Pancreas (tissue), 10 donors: ENCODE data around the gene KIF13A. TPM values are rescaled to one million over a fixed set of nuclear protein-coding genes. Genes with fewer than 3 reads are reported as not detected.

Experiments used
- ATAC-seq, 4 donors: fragments of 200-7000 bp; cut with Tn5 transposase; one replicate each; pipeline versions ENCODE4 v1.8.0 to v1.9.1; 2020; ENCODE audit warnings: mild to moderate bottlenecking in 4 of 4, moderate library complexity in 4 of 4
- DNase-seq, 6 donors: peaks; one replicate each; pipeline ENCODE4 v3.0.0-alpha.2; 2020
- FAIRE-seq: peaks from 2 replicates; lab custom pipeline; 2012; peaks lifted over from hg19 to GRCh38; lab: Jason Lieb, UNC
- H3K27ac ChIP-seq, 4 donors: fragments of 200-600 bp; sonication (generic); 1 replicate in 3 of 4; 2 replicates in 1 of 4; pipeline versions ENCODE4 v1.5.0 to v1.8.0; 2020
- H3K27me3 ChIP-seq, 4 donors: fragments of 200-600 bp; one replicate each; pipeline ENCODE4 v1.8.0; 2021
- H3K36me3 ChIP-seq, 3 donors: fragments of 200-600 bp; sonication (generic) in 1 of 3; one replicate each; pipeline versions ENCODE4 v1.5.0 to v1.8.0; 2020 to 2021
- H3K4me1 ChIP-seq, 3 donors: fragments of 200-600 bp; one replicate each; pipeline ENCODE4 v1.8.0; 2021
- H3K4me3 ChIP-seq, 4 donors: fragments of 200-600 bp; sonication (generic) in 2 of 4; one replicate each; pipeline versions ENCODE4 v1.5.0 to v1.8.0; 2020 to 2021
- H3K9me3 ChIP-seq, 4 donors: fragments of 200-600 bp; one replicate each; pipeline ENCODE4 v1.8.0; 2021
- WGBS, 2 donors: extraction: QIAGEN DNeasy Blood & Tissue Kit; methylation state at CpG; one replicate each; pipeline ENCODE4 v1.1.7; 2013; 5-methylcytosine and 5-hydroxymethylcytosine counted together
- intact Hi-C, 3 donors: fragments of 100-400 bp; cut with DNase I; formaldehyde crosslinking; loops; one replicate each; pipeline versions ENCODE4 v1.11.1 to v1.14.2; 2022
- polyA plus RNA-seq, 2 donors: library from polyadenylated mRNA; stranded (reverse); fragments of 200-250 nt; gene quantifications; one replicate each; pipeline ENCODE4 v1.2.3, GENCODE V29; 2013
- total RNA-seq, 6 donors: library from RNA; stranded (reverse); fragmentation: NEBNext Ultra II Directional in 4 of 6; extraction: Animal tissue kit (Norgen Biotek cat#: 25700) in 4 of 6; gene quantifications; one replicate each; pipeline versions ENCODE4 v1.2.1 to v1.2.4, GENCODE V29; 2021 to 2023
- TF ChIP-seq, protein P1 (sequence below), 4 donors: fragments of 200-600 bp; sonication (generic) in 3 of 4; IDR thresholded peaks; one replicate each; pipeline versions ENCODE4 v1.5.0 to v1.8.0; 2021; ENCODE audit warnings: antibody characterized with exemption in 4 of 4
- donor health status: healthy with polysubstance abuse.
- donor health status: DM: no; HTN: no; CAD: no; lungs with moderate emphysema.
- donor health status: DM: no; HTN: no; CAD: no.
- donor health status: control.
- donor health status: control.
- donor health status: Bipolar disorder and iron deficiency.
- donor health status: DM: yes; HTN: yes; CAD: no.
- donor health status: DM: no; HTN: no; CAD: no.
- donor health status: DM: no; HTN: no; CAD: no.
- donor health status: DM: yes; HTN: yes; CAD: no.

The KIF13A gene
- total RNA-seq (10 to 100 TPM; 11.8 to 18.1 (median 12.5) TPM), polyA plus RNA-seq (10 to 100 TPM in 1 of 2 donors, 1 to 10 TPM in 1; 7.3 to 16.2 TPM)

DNA sequence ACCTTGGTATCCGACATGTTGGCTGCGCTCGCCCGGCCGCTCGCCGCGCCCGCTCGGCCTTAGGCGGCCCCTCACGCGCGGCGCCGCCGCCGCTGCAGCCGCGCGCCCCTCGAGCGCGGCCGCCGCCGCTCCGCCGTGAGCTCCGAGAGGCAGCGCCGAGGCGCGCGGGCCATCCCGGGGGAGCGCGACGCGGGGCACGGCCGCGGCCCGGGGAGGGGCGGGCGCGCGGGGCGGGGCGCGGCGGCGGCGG lies at the start of gene KIF13A:
Gene KIF13A, minus strand, starts transcription at position 189 of the 250 bp plus-strand sequence. Its CDS starts 172 bp downstream, at position 17.
- peaks cover 3 to 15% (median 9%) of the 10 kb centered on the region in 3 donors for H3K4me1 ChIP-seq
- H3K4me3 ChIP-seq: peak within 1 kb of the TSS; percentile 38 to 75 (median 68)
- DNase-seq (no peak), ATAC-seq (no peak), FAIRE-seq (no peak)
- no peaks in the 10 kb centered on the region for H3K36me3 ChIP-seq
- no peaks in the 10 kb centered on the region for H3K27me3 ChIP-seq
- H3K27ac ChIP-seq: peak within 1 kb of the TSS; percentile 92 to 96 (median 95)
- no peaks in the 10 kb centered on the region for H3K9me3 ChIP-seq
- TF ChIP-seq, protein P1, sequence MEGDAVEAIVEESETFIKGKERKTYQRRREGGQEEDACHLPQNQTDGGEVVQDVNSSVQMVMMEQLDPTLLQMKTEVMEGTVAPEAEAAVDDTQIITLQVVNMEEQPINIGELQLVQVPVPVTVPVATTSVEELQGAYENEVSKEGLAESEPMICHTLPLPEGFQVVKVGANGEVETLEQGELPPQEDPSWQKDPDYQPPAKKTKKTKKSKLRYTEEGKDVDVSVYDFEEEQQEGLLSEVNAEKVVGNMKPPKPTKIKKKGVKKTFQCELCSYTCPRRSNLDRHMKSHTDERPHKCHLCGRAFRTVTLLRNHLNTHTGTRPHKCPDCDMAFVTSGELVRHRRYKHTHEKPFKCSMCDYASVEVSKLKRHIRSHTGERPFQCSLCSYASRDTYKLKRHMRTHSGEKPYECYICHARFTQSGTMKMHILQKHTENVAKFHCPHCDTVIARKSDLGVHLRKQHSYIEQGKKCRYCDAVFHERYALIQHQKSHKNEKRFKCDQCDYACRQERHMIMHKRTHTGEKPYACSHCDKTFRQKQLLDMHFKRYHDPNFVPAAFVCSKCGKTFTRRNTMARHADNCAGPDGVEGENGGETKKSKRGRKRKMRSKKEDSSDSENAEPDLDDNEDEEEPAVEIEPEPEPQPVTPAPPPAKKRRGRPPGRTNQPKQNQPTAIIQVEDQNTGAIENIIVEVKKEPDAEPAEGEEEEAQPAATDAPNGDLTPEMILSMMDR (IDR thresholded peaks at IDR 0.05): no peak
- intact Hi-C loops: no loop called here
- WGBS, 2 donors: 0 to 1% methylated on average over 28 to 54 of the region's 54 CpGs

DNA sequence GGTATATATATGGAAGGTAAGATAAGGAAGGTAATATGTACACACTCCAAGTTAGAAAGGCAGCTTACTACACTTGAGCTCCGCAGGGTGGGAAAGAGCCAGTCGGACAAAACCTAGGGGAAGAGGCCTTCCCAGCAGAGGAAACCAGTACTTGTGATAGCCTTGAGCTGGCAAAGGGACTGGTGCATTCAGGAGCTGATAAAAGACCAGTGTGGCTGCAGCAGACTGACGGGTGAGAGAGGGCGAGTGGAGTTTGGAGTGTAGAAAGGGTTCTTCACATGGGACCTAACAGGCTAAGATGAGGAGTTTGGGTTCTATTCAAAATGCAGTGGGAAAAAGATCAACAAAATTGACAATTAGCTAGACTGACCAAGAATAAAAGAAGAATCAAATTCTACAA lies 49.3 kb upstream of the KIF13A start:
- no peak for DNase-seq
- WGBS, 2 donors: 93 to 95% methylated on average over 4 of the region's 4 CpGs
- Histone ChIP-seq H3K36me3 (no peaks in the 10 kb centered on the region), H3K4me1 (no peaks in the 10 kb centered on the region), H3K4me3 (no peak overlapping the region), H3K9me3 (no peaks in the 10 kb centered on the region), H3K27ac (no peak overlapping the region), H3K27me3 (no peaks in the 10 kb centered on the region)
- no peak for ATAC-seq
- TF ChIP-seq, protein P1 (IDR thresholded peaks at IDR 0.05): no peak
- no peak for FAIRE-seq
- intact Hi-C loops: no loop called here

DNA sequence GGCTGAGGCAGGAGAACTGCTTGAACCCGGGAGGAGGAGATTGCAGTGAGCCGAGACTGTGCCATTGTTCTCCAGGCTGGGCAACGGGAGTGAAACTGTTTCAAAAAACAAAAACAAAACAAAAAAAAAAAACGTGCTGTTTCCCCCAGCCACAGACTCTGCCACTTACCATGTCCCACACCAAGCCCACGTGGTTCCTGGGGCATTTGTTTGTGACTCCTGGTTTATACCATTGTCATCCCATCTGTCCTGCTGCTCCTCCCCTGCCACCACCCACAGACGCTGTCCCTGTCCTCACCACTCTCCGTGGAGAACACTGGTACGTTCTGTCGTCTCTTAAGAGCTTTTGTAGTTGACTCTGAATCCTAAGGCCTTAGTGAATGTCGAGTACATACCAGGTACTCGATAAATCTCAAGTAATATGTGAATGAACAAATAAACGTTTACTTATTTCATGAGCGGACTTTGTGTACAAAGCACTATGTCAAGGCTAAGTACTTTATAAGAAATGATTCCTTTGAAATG lies 48.0 kb upstream of the KIF13A start:
- TF ChIP-seq, protein P1 (IDR thresholded peaks at IDR 0.05): no peak
- Histone ChIP-seq H3K4me1 (no peaks in the 10 kb centered on the region), H3K4me3 (no peak overlapping the region), H3K27ac (no peak overlapping the region), H3K9me3 (no peaks in the 10 kb centered on the region), H3K36me3 (no peaks in the 10 kb centered on the region), H3K27me3 (no peaks in the 10 kb centered on the region)
- FAIRE-seq (no peak), ATAC-seq (no peak), DNase-seq (no peak)
- 80 to 85% methylated on average over 13 of the region's 13 CpGs for WGBS, 2 donors
- intact Hi-C loops: no loop called here

DNA sequence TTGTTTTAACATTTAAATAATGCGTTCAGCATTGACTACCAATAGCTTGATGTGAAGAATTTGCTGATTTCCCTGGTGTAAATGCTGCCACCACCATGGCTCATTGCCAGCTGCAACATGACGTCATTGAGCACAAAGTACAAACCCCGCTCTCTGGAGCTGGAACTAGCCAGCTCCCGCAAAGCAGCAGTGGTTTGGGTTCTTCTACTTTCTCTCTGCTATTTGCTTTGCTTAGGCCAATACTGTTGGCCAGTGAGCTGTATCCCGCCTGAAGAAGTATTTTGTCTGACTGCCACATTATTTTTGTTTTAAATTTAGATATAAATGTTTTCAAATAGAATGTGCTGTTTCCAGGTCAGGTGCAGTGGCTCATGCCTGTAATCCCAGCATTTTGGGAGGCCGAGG lies 47.4 kb upstream of the KIF13A start:
- Histone ChIP-seq H3K36me3 (no peaks in the 10 kb centered on the region), H3K4me3 (no peak overlapping the region), H3K27me3 (no peaks in the 10 kb centered on the region), H3K9me3 (no peaks in the 10 kb centered on the region), H3K4me1 (no peaks in the 10 kb centered on the region), H3K27ac (no peak overlapping the region)
- FAIRE-seq (no peak), DNase-seq (peak in 2 of 6 donors; percentile 12 to 39), ATAC-seq (no peak)
- intact Hi-C loops: no loop called here
- WGBS, 2 donors: 74 to 81% methylated on average over 6 of the region's 6 CpGs
- TF ChIP-seq, protein P1 (IDR thresholded peaks at IDR 0.05): no peak

DNA sequence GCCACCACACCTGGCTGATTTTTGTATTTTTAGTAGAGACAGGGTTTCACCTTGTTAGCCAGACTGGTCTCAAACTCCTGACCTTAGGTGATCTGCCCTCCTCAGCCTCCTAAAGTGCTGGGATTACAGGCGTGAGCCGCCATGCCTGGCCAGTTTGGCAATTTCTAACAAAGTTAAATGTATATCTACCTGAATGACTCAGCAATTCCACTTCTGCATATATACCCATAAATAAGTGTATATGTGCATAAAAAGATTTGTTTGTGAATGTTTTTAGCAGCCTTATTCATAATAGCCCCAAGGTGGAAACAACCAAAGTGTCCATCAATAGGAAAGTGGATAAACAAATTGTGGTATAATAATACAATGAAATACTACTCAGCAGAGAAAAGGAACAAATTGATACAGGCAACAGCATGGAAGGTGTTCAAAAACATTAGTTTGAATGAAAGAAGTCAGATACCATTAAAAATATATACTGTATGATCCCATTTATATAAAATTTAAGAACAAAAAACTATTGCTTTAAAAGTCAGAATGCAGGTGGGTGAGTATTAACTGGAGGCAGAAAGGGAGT lies 44.3 kb upstream of the KIF13A start:
- no peaks in the 10 kb centered on the region for H3K27me3 ChIP-seq
- FAIRE-seq (no peak), ATAC-seq (no peak), DNase-seq (no peak)
- no peaks in the 10 kb centered on the region for H3K36me3 ChIP-seq
- H3K4me3 ChIP-seq: no peak overlapping the region
- intact Hi-C loops: no loop called here
- H3K9me3 ChIP-seq: no peaks in the 10 kb centered on the region
- no peak overlapping the region for H3K27ac ChIP-seq
- TF ChIP-seq, protein P1 (IDR thresholded peaks at IDR 0.05): no peak
- no peaks in the 10 kb centered on the region for H3K4me1 ChIP-seq
- WGBS, 2 donors: 95 to 96% methylated on average over 2 of the region's 2 CpGs
